Activated CD4-positive, alpha-beta memory T cell treated with anti-CD3 and anti-CD28 coated beads, Interleukin-2, amount 10 ng/mL, durations not matched to agents 7 days and 5 days (primary cell): ENCODE measurements around the gene PRDX4. TPM values are rescaled to one million over a fixed set of nuclear protein-coding genes. Genes with fewer than 3 reads are reported as not detected.
A peak's percentile ranks its signal among the peaks of the same experiment; 100 is the strongest.

Source experiments
- CTCF ChIA-PET: fragments of 350-600 bp; sonication (Branson Sonifier 250); formaldehyde crosslinking; loops from one replicate; lab custom pipeline; 2021; ENCODE audit warnings: antibody characterized with exemption, inconsistent platforms; lab: Charles Lee
- POLR2A ChIA-PET: fragments of 350-600 bp; sonication (Branson Sonifier 250); formaldehyde crosslinking; loops from one replicate; lab custom pipeline; 2021; ENCODE audit warnings: antibody characterized with exemption; lab: Charles Lee
- DNase-seq: peaks from one replicate; pipeline ENCODE4 v3.0.0-alpha.2; 2020
- H3K27ac Mint-ChIP-seq: one replicate; pipeline ENCODE4 v1.8.0; 2021; ENCODE audit warnings: mild to moderate bottlenecking, mixed read lengths
- H3K27me3 Mint-ChIP-seq: one replicate; pipeline ENCODE4 v1.8.0; 2021; ENCODE audit warnings: mixed read lengths
- H3K36me3 Mint-ChIP-seq: one replicate; pipeline ENCODE4 v1.8.0; 2021; ENCODE audit warnings: low read depth, mixed read lengths
- H3K4me1 Mint-ChIP-seq: one replicate; pipeline ENCODE4 v1.8.0; 2021; ENCODE audit warnings: mixed read lengths
- H3K4me3 Mint-ChIP-seq: one replicate; pipeline ENCODE4 v1.8.0; 2021; ENCODE audit warnings: mild to moderate bottlenecking, mixed read lengths
- H3K9me3 Mint-ChIP-seq: one replicate; pipeline ENCODE4 v1.8.0; 2021; ENCODE audit warnings: mixed read lengths
- total RNA-seq, 2 experiments: library from RNA; stranded (reverse); gene quantifications; one replicate each; pipeline ENCODE4 v1.2.3, GENCODE V29; 2021

Gene PRDX4
- total RNA-seq: 10 to 100 TPM; 34.8 to 35.0 TPM

GRCh38 chrX:23667239-23668177 is at the start of gene PRDX4:
TSS of gene PRDX4 (plus strand) at chrX:23667493. CDS start at chrX:23667571, 78 bp downstream.
- H3K27me3 Mint-ChIP-seq: no peaks in the 10 kb centered on the region
- ChIA-PET CTCF (interaction anchor here (1.5 kb wide), 1 partner anchor 386 kb away, joined by 4 read pairs; no protein-coding TSS in a partner anchor), POLR2A (interaction anchor here (0.8 to 3.3 kb wide), 5 partner anchors 76 to 387 kb away, joined by 3 to 17 read pairs (median 5); partner anchors contain the start of genes ACOT9, EIF2S3 and SAT1)
- H3K27ac Mint-ChIP-seq: peak within 1 kb of the TSS; percentile 85
- peak; percentile 79 for DNase-seq
- H3K4me1 Mint-ChIP-seq: peaks cover 35% of the 10 kb centered on the region
- H3K9me3 Mint-ChIP-seq: no peaks in the 10 kb centered on the region
- H3K36me3 Mint-ChIP-seq: peaks cover 8% of the 10 kb centered on the region
- H3K4me3 Mint-ChIP-seq: peak within 1 kb of the TSS; percentile 82

GRCh38 chrX:23621621-23622265 is 45.5 kb upstream of the PRDX4 start:
- no peak for DNase-seq
- H3K9me3 Mint-ChIP-seq: no peaks in the 10 kb centered on the region
- ChIA-PET CTCF (no interaction called here), POLR2A (no interaction called here)
- H3K27me3 Mint-ChIP-seq: peaks cover 3% of the 10 kb centered on the region
- H3K36me3 Mint-ChIP-seq: no peaks in the 10 kb centered on the region
- H3K4me1 Mint-ChIP-seq: no peaks in the 10 kb centered on the region
- H3K27ac Mint-ChIP-seq: no peak overlapping the region
- H3K4me3 Mint-ChIP-seq: no peak overlapping the region

GRCh38 chrX:23623797-23624196 is 43.5 kb upstream of the PRDX4 start:
- CTCF ChIA-PET: no interaction called here
- no peak for DNase-seq
- Mint-ChIP-seq H3K36me3 (no peaks in the 10 kb centered on the region), H3K27me3 (peaks cover 3% of the 10 kb centered on the region), H3K27ac (no peak overlapping the region), H3K9me3 (no peaks in the 10 kb centered on the region), H3K4me1 (no peaks in the 10 kb centered on the region), H3K4me3 (no peak overlapping the region)
- POLR2A ChIA-PET: no interaction called here

- Mint-ChIP-seq H3K36me3 (no peaks in the 10 kb centered on the region), H3K4me3 (no peak overlapping the region), H3K9me3 (no peaks in the 10 kb centered on the region), H3K4me1 (no peaks in the 10 kb centered on the region), H3K27ac (no peak overlapping the region), H3K27me3 (peaks cover 3% of the 10 kb centered on the region)
- CTCF ChIA-PET: no interaction called here
- no peak for DNase-seq
- POLR2A ChIA-PET: no interaction called here
Measured at GRCh38 chrX:23626651-23627050, 40.6 kb upstream of the PRDX4 start.

- POLR2A ChIA-PET: no interaction called here
- H3K9me3 Mint-ChIP-seq: no peaks in the 10 kb centered on the region
- no peaks in the 10 kb centered on the region for H3K4me1 Mint-ChIP-seq
- no peak for DNase-seq
- H3K27me3 Mint-ChIP-seq: peaks cover 3% of the 10 kb centered on the region
- CTCF ChIA-PET: no interaction called here
- H3K4me3 Mint-ChIP-seq: no peak overlapping the region
- no peaks in the 10 kb centered on the region for H3K36me3 Mint-ChIP-seq
- no peak overlapping the region for H3K27ac Mint-ChIP-seq
Measured at GRCh38 chrX:23628131-23628530, 39.2 kb upstream of the PRDX4 start.

GRCh38 chrX:23631136-23631535 is 36.2 kb upstream of the PRDX4 start:
- Mint-ChIP-seq H3K36me3 (no peaks in the 10 kb centered on the region), H3K4me1 (no peaks in the 10 kb centered on the region), H3K27me3 (no peaks in the 10 kb centered on the region), H3K27ac (no peak overlapping the region), H3K9me3 (no peaks in the 10 kb centered on the region), H3K4me3 (no peak overlapping the region)
- POLR2A ChIA-PET: no interaction called here
- DNase-seq: no peak
- CTCF ChIA-PET: no interaction called here

- Mint-ChIP-seq H3K36me3 (no peaks in the 10 kb centered on the region), H3K4me3 (no peak overlapping the region), H3K27ac (no peak overlapping the region), H3K9me3 (no peaks in the 10 kb centered on the region), H3K4me1 (no peaks in the 10 kb centered on the region), H3K27me3 (peaks cover 2% of the 10 kb centered on the region)
- POLR2A ChIA-PET: no interaction called here
- no peak for DNase-seq
- CTCF ChIA-PET: no interaction called here
Measured at GRCh38 chrX:23633834-23634580, 33.3 kb upstream of the PRDX4 start.

- ChIA-PET CTCF (no interaction called here), POLR2A (no interaction called here)
- H3K36me3 Mint-ChIP-seq: no peaks in the 10 kb centered on the region
- no peak overlapping the region for H3K4me3 Mint-ChIP-seq
- no peak for DNase-seq
- H3K27me3 Mint-ChIP-seq: peaks cover 2% of the 10 kb centered on the region
- H3K4me1 Mint-ChIP-seq: no peaks in the 10 kb centered on the region
- no peaks in the 10 kb centered on the region for H3K9me3 Mint-ChIP-seq
- no peak overlapping the region for H3K27ac Mint-ChIP-seq
Measured at GRCh38 chrX:23637187-23637586, 30.1 kb upstream of the PRDX4 start.

GRCh38 chrX:23643020-23643419 is 24.3 kb upstream of the PRDX4 start:
- Mint-ChIP-seq H3K27me3 (peaks cover 6% of the 10 kb centered on the region), H3K36me3 (no peaks in the 10 kb centered on the region), H3K4me3 (no peak overlapping the region), H3K27ac (no peak overlapping the region), H3K9me3 (no peaks in the 10 kb centered on the region), H3K4me1 (no peaks in the 10 kb centered on the region)
- ChIA-PET CTCF (no interaction called here), POLR2A (no interaction called here)
- no peak for DNase-seq

GRCh38 chrX:23644744-23645143 is 22.5 kb upstream of the PRDX4 start:
- H3K9me3 Mint-ChIP-seq: no peaks in the 10 kb centered on the region
- POLR2A ChIA-PET: no interaction called here
- CTCF ChIA-PET: no interaction called here
- H3K4me3 Mint-ChIP-seq: no peak overlapping the region
- no peaks in the 10 kb centered on the region for H3K36me3 Mint-ChIP-seq
- no peak overlapping the region for H3K27ac Mint-ChIP-seq
- H3K4me1 Mint-ChIP-seq: no peaks in the 10 kb centered on the region
- DNase-seq: no peak
- H3K27me3 Mint-ChIP-seq: peaks cover 6% of the 10 kb centered on the region

- no peak for DNase-seq
- Mint-ChIP-seq H3K9me3 (no peaks in the 10 kb centered on the region), H3K27ac (no peak overlapping the region), H3K4me3 (no peak overlapping the region), H3K27me3 (no peaks in the 10 kb centered on the region), H3K36me3 (no peaks in the 10 kb centered on the region), H3K4me1 (peaks cover 2% of the 10 kb centered on the region)
- ChIA-PET CTCF (no interaction called here), POLR2A (no interaction called here)
Measured at GRCh38 chrX:23656091-23656490, 11.2 kb upstream of the PRDX4 start.

GRCh38 chrX:23656684-23657083 is 10.6 kb upstream of the PRDX4 start:
- CTCF ChIA-PET: no interaction called here
- no peaks in the 10 kb centered on the region for H3K36me3 Mint-ChIP-seq

GRCh38 chrX:23659339-23659738 is 8.0 kb upstream of the PRDX4 start:
- CTCF ChIA-PET: no interaction called here
- Mint-ChIP-seq H3K9me3 (no peaks in the 10 kb centered on the region), H3K36me3 (no peaks in the 10 kb centered on the region), H3K4me1 (peaks cover 22% of the 10 kb centered on the region), H3K27me3 (no peaks in the 10 kb centered on the region), H3K4me3 (no peak overlapping the region), H3K27ac (no peak overlapping the region)
- POLR2A ChIA-PET: no interaction called here
- no peak for DNase-seq

More at GRCh38 chrX:23656684-23657083, 10.6 kb upstream of the PRDX4 start:
- no peak overlapping the region for H3K27ac Mint-ChIP-seq
- no peaks in the 10 kb centered on the region for H3K9me3 Mint-ChIP-seq
- H3K4me1 Mint-ChIP-seq: peaks cover 8% of the 10 kb centered on the region
- no peaks in the 10 kb centered on the region for H3K27me3 Mint-ChIP-seq
- DNase-seq: no peak
- POLR2A ChIA-PET: no interaction called here
- H3K4me3 Mint-ChIP-seq: no peak overlapping the region
